GM19035 (cell line): Measurements from ENCODE around the gene ZNF787.

ENCODE experiments used
- ATAC-seq: cut with Tn5 transposase; IDR thresholded peaks from one replicate; pipeline ENCODE4 v1.9.1; 2021; ENCODE audit not compliant: unreplicated experiment

ZNF787 gene

GRCh38 chr19:56144831-56145230 lies 23.7 kb upstream of the ZNF787 start:
- ATAC-seq, result no peak

GRCh38 chr19:56144376-56144775 lies 23.3 kb upstream of the ZNF787 start:
- no peak for ATAC-seq

GRCh38 chr19:56142897-56143434 lies 21.9 kb upstream of the ZNF787 start:
- ATAC-seq, result no peak

- ATAC-seq, result no peak
These were observed 21.1 kb upstream of the ZNF787 start for GRCh38 chr19:56142087-56142787.

- ATAC-seq, result no peak
These were observed 20.4 kb upstream of the ZNF787 start for GRCh38 chr19:56141417-56141993.

- ATAC-seq, result peak; percentile 91
These were observed 19.7 kb upstream of the ZNF787 start, which contains the start of gene ZNF444 for GRCh38 chr19:56140583-56141416. ZNF444 (plus strand) TSS chr19:56141287; CDS start chr19:56146912, 5,625 bp downstream.

GRCh38 chr19:56139847-56140582 lies 18.9 kb upstream of the ZNF787 start:
- ATAC-seq, result peak; percentile 3

- no peak for ATAC-seq
These were observed 17.0 kb upstream of the ZNF787 start for GRCh38 chr19:56138069-56138468.

GRCh38 chr19:56137405-56137804 lies 16.3 kb upstream of the ZNF787 start:
- ATAC-seq, result no peak

- ATAC-seq, result no peak
These were observed 15.3 kb upstream of the ZNF787 start for GRCh38 chr19:56136362-56136761.

- no peak for ATAC-seq
These were observed 13.5 kb upstream of the ZNF787 start for GRCh38 chr19:56134654-56134921.

GRCh38 chr19:56133858-56134653 lies 13.0 kb upstream of the ZNF787 start:
- no peak for ATAC-seq

GRCh38 chr19:56132316-56132822 lies 11.3 kb upstream of the ZNF787 start:
- no peak for ATAC-seq

- no peak for ATAC-seq
These were observed 10.6 kb upstream of the ZNF787 start for GRCh38 chr19:56131651-56132050.

GRCh38 chr19:56130006-56130405 lies 8.9 kb upstream of the ZNF787 start:
- ATAC-seq, result no peak

- ATAC-seq, result no peak
These were observed 6.1 kb upstream of the ZNF787 start for GRCh38 chr19:56126983-56127780.

- ATAC-seq, result no peak
These were observed 4.9 kb upstream of the ZNF787 start for GRCh38 chr19:56125806-56126590.

- no peak for ATAC-seq
These were observed 3.5 kb upstream of the ZNF787 start for GRCh38 chr19:56124578-56124977.
